HG03039 (cell line): ENCODE measurements around the gene PWWP2B.

Experiments used
- ATAC-seq: cut with Tn5 transposase; IDR thresholded peaks from one replicate; pipeline ENCODE4 v1.9.1; 2021; ENCODE audit warnings: mild to moderate bottlenecking, moderate library complexity; ENCODE audit not compliant: unreplicated experiment

Gene PWWP2B

DNA sequence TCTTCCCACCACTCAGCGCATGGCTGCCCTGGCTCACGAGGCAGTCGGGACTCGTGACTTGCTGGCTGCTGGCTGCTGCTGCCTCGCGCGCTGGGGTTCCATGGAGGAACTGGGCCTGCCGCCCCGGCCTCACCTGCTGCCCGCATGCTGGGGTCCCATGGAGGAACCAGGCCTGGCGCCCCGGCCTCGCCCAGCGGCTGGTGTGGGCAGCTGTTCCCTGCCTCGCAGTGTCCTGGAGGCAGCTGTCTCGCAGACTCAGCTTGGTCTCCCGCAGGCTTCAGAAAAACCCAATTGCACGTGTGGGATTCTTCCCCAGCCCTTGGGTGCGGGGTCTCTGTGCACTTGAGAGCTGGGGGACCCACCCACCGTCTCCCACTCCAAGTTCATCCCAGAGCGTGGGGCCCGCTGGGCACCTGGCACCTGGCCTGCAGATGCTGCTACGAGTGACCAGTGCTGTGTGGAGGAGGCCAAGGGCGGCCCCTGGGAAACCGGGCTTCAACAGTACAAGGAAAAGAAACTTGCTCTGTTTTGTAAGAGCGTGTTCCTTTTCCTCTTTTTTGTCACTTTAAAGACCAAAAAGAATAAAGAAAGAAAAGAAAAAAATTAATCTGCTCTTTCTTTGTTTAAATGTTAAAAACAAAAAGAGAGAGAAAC lies 20.4 kb downstream of the PWWP2B start:
- no peak for ATAC-seq

DNA sequence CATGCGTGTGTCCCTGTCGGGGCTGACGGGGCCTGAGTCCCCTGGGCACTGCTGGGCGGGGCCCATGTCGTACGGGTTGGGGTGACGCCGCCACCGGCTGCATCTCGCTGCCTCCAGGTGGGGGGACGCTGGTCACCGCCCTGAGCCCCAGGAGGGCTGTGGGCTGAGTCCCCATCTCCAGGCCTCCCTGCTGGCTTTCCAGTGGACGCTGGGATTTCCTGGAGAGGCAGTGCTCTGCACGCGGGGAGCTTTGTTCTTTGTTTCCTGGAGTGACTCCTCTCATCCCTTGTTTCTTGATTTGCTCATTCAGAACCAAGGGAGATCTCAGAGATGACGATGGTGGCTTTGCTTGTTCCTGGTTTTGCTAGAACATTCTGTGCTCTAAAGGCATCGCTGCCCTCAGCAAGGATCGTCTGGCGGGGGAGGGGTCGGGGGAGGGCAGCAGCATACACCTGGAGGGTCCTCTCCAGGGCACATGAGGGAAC lies 21.0 kb downstream of the PWWP2B start:
- no peak for ATAC-seq

DNA sequence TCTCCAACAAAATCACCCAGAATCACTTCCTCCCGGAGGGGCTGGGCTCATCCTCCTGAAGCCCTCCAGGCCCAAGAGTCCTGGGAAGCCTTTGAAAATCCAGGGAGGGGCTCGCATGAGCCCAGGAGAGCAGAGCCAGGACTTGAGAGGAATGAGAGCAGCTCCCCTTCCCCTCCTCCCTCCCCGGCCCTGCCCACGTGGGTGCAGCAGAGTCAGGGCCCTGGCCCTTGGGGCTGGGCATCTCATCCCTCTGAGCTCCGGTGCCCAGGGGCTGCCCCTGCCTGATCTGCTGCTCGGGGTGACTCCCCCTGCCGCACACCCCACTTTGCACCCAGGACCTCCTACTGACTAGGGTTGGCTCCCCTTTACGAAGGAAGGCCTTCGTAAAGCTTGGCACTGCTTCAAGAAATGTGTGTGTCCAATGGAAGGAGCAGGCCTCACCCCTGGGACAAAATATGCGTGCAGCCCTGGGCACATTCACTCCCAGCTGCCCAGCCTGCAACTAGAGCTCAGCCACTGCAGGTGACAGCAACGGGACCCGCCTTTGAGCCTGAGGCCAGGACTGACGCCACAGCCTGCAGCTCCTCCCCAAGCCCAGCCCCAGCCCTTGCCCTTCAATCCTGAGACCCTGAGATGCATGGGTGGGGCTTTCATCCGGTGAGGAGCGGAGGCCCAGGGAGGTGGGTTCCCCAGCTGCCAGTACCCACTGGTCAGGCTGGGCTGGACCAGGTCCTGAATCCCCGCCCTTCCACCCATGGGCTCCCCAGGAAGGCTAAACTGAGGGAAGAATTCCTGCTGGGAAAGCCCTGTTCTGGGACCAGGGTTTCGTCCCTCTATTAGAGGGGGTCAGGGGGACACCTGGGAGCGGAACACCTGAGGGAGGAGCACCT lies 21.8 kb downstream of the PWWP2B start:
- no peak for ATAC-seq

DNA sequence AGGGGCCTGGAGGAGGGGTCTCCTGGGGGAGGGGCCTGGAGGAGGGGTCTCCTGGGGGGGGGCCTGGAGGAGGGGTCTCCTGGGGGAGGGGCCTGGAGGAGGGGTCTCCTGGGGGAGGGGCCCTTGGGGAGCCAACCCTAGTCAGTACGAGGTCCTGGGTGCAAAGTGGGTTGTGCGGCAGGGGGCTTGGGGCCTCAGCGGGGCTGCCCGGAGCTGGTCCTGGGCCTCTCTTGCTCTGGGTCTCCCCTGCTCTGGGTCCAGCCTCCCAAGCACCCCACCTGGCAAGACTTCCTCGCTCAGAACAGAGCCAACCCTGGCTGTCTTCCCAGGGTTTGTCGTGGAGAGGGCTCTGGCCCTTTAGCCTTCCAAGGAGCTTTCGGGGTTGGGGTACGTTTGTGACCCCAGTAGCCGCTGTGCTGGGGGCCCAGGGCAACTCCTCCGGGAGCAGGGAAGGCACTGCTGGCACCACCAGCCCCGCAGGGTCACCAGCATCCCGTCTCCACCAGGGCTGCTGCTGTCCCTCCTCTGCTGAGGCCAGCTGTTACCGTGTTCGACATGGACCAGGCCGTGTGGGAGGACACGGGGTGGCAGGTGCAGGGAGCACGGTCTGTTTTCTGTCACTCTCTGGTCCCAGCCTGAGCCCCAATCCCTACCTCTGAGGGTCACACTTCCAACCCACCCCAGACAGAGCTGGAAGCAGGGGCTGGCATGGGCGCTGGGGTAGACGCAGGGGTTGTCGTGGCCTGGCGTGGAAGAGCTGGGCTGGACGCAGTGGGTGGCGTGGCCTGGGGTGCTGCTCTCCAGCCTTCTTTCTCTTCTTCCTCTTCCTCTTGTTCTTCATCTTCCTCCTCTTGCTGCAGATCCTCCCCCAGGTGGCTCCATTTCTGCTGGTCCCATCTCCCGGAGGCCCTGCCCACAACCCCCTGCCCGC lies 22.8 kb downstream of the PWWP2B start:
- ATAC-seq, result no peak

DNA sequence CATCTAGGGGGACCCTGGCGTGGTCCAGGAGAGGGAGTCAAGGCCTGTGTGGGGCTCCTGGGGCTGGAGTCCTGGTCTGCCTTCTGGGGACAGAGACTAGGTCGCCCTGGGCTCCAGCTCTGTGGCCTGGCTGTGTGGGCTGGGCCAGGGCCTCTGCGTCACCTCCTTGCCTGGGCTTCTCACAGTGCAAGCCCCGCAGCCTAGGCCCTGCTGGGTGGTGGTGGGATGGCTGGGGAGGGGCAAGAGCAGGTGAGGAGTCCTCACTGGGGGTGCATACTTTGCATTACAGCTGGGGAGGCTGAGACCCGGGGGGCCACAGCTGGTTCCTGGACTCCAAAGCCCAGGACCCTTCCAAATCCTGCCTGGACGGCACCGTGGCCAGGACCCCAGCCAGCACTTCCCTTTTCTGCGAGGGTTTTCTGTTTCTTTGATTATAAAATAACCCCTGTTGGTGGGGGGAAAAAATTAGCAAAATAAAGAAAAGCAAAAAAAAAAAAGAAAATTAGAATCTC lies 23.5 kb downstream of the PWWP2B start:
- no peak for ATAC-seq

DNA sequence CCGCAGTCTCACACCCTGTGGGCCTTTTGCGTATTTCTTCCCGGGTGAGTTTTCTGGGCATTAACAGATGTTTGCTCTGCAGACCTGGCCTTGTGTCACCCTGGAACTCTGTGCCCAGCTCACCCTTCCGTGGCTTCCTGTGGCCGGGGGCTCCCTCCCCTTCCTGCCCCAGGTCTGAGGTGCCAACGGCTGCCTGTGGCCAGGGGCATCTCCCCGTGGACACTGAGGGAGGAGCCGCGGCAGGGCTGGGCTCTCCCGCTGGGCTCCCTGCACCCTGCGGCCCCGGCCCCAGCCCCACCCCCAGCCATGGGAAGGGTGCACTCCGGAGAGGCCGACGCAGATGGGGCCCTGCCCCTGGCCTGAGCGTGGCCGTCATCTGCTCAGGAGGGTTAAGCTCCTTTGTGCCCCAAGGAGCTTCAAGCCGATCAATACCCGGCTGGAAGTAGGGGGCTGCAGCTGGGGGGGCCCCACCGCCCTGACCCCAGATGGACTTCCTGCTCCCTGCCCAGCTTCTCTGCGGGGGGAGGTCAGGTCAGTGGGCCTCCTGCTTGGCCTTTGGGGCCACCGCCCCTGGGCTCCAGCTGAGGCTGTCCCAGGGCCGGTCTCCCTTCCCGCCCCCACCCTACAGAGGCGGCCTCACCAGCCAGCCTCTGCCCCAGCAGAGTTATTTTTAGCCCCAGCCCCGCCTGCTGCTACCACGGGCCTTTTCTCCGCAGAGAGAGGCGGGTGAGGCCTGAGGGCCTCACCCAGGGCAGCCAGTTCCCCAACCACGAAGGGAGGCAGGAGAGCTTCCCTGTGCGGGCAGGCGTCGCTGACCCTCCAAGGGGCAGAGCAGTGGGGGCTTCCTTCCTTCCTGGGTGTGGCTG lies 24.2 kb downstream of the PWWP2B start:
- no peak for ATAC-seq

DNA sequence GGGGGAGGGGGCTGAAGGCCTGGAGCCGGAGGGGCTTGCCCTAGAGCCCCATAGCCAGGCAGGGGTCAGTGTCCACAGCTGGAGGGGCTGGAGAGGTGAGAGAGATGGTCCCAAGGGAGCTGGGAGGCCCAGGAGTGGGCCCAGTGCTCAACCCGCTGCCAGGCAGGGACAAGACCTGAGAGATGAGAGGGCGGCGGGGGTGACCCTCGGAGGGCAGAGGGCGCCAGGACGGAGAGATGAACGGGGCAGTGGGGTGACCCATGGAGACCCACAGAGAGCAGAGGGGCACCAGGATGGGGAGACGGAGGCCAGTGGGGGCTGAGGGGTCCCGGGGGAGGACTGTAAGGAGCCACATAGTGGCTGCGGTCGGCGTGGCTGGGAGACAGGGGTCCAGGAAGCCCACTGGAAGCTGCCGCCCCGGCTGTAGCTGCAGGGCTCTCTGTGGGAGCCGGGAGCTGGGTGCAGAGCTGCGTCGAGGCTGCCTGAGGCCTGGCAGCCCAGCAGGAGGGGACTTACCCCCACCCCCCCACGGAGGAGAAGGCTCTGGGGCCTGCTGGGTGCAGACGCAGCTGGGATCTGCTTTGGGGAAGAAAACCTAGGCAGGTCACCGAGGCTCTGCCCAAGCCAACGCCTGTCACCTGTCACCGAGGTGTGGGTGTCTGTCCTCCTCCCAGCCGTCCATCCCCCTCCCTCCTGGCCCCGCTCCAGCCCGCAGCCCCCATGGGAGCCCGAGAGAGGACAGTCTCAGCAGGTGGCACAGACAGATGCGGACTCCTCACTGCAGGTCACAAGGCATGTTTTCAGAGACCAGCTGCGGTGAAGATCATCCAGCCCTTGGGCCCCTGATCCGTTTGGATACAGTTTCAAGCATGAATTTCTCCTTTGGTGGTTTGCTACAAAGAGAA lies 25.1 kb downstream of the PWWP2B start:
- no peak for ATAC-seq

DNA sequence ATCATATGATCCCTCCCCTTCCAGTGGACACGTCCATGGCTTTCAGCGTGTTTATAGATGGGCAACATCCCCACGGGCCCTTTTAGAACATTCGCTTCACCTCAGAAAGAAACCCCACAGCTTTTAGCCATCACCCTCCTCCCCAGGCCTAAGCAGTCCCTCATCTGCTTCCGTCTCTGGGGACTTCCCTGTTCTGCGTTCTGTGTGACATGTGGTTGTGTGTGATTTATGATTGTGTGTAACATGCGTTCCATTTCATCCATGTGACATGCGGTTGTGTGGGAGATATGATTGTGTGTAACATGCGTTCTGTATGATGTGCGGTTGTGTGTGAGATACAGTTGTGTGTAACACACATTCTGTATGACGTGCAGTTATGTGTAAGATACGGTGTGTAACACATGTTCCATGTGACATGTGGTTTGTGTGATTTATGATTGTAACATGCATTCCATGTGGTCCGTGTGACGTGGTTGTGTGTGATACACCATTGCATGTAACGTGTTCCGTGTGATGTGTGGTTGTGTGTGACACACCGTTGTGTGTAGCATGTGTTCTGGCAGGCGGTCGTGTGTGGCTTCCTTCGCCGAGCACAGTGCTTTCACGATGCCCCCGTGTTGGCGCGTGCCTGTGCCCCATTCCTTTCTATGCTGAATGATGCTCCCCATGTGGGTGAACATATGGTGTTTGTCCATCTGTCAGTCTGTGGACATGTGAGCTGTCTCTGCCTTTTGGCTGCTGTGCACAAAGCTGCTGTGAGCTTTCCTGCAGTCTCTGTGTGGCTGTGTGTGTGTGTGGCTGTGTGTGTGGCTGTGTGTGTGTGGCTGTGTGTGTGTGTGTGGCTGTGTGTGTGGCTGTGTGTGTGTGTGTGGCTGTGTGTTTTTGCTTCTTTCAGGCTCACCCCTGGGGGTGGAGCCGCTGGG lies 26.2 kb downstream of the PWWP2B start:
- no peak for ATAC-seq

DNA sequence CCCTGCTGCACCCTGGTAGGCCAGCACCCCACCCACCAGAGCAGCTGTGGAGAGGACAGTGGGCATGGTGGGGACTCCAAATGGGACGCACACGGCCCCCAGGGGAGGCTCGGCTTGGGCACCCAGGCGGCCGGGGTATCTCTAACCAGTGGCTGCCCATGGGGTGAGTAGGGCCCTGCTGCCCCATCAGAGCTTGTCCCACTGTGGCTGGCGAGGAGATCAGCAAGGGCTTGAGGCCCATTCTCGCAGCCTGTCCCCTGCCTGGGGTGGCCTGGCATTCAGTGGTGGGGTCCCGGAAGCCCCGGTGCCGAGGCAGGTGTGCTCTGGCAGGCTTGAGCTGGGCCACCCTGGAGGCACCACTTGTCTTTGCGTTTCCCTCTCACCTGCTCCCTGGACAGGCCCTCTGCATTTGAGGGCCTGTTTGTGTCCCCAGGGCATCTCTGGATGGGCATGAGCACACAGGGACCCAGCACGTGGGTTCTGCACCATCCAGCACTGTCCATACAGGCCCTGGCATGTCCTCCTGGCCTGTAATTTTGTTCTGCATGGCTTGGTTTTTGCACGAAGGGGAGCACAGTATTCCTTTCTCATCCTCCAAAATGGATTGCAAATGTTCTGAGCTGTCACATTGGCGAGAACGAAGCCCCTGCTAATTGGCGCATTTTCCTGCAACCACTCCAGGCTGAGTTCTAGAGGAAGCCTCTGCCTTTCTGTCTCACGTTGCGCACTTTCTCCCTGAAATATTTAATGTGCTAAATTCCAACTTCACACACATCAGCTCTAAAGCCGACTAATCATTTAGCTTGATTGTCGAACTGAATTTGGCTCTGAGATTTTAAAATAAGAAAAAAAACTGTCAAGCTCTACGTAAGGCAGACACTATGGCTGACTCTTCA lies 27.2 kb downstream of the PWWP2B start:
- no peak for ATAC-seq

DNA sequence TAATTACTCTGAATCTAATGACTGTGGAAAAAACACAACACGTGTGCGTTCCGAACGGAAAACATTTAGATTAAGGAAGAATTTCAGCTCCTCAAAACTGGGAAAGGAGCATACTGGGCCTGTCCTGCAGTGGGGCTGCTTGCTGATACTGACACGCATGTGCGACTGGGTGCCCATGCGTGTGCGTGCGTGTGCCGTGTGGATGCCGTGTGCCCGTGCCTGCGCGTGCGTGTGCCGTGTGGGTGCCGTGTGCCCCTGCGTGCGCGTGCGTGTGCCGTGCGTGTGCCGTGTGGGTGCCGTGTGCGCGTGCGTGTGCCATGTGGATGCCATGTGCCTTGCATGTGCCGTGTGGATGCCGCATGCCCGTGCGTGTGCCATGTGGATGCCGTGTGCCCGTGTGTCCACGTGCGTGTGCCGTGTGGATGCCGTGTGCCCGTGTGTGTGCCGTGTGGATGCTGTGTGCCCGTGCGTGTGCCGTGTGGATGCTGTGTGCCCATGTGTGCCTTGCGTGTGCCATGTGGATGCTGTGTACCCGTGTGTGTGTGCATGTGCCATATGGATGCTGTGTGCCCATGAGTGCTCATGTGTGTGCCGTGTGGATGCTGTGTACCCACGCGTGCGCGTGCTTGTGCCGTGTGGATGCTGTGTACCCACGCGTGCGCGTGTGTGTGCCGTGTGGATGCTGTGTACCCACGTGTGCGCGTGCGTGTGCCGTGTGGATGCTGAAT lies 28.2 kb downstream of the PWWP2B start:
- ATAC-seq, result no peak

DNA sequence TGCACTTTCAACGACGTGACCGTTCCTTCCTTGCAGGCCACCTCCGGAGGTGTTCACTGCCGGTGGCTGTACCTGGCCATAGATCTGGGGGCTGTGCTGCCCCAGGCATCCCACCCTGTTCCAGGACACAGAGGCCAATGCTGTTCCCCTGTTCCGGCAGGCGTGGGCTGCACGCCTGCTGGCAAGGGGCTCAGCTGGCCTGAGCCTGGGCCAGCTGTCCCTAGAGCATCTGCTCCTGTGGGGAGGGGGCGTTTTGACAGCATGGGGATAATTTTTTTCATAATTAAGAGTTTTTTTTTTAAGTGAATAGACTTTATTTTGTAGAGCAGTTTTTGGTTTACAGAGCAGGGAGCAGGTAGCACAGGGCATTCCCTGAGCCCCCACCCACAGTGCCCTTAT lies 28.8 kb downstream of the PWWP2B start:
- no peak for ATAC-seq

DNA sequence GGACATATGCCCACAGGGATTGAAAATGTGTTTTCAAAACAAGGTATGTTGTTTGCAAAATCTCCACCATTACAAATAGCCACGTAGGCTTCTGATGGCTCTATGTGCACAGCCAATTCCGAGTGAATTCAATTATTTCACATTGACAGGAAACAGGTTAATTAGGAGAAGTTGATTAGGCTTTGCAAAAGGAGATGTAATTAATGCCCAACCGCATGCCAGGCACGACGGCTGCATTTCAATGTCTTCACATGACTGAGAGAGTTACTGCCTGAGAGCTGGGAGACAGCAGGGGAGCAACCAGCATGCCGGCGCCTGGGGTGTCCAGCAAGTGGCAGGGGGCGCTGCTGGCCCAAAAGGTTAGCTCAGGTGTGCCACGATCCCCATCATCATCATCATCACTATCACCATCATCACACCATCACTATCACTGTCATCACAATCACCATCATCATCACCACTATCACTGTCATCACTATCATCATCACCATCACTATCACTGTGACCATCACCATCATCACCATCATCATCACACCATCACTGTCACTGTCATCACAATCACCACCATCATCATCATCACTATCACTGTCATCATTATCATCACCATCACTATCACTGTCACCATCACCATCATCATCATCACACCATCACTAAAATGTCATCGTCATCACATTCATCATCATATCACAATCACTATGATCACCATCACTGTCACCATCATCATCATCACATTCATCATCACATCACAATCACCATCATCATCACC lies 30.2 kb downstream of the PWWP2B start:
- no peak for ATAC-seq

DNA sequence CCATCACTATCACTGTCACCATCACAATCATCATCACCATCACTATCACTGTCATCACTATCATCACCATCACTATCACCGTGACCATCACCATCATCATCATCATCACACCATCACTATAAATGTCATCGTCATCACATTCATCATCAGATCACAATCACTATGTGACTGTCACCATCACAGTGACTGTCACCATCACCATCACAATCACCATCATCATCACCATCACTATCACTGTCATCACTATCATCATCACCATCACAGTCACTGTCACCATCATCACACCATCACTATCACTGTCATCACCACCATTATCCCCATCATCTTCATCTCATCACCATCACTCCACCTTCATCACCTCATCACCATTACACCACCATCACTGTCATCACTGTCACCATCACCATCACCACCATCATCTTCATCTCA lies 31.0 kb downstream of the PWWP2B start:
- no peak for ATAC-seq

DNA sequence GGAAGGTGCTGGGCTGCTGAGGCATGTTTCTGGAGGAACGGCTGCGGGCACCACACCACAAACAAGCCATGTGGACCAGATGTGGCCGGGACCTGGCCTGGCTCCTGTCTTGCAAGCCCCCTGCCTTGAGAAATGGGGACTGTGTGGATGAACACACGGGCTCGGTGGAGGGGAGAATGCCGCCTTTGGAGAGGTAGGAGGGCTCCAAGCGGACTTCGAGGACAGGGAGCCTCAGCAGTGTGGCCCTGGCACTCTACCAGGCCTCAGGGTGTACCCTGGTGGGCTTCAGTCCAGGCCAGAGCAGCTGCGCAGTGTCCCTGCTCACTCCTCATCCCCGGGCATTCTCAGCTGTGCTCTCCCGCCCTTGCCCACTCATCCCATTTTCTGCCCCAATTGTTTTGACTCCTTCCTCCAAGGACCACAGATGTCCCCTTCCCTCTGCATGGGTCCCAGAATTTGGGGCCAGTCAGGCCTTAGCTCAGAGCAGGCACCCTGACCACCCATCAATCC lies 31.5 kb downstream of the PWWP2B start:
- ATAC-seq, result no peak
